Fibroblast of mammary gland (primary cell): ENCODE results near the gene RPSA.
"Not testable (repeated sequence)": the region's sequence is repeated elsewhere in the genome, so short reads cannot be mapped to it uniquely, and the experiment has no call there.

ENCODE experiments used
- DNase-seq: peaks from one replicate; pipeline ENCODE4 v3.0.0-alpha.2; 2010; ENCODE audit warnings: low read depth
- H3K4me3 ChIP-seq: 2 replicates; pipeline ENCODE4 v1.5.1; 2011; ENCODE audit warnings: low read depth, mild to moderate bottlenecking, low read length, moderate library complexity; ENCODE audit not compliant: control insufficient read depth
- CTCF ChIP-seq: conservative IDR thresholded peaks from 2 replicates; pipeline ENCODE4 v1.5.1; 2011; ENCODE audit warnings: low read depth, low read length, inconsistent platforms; ENCODE audit not compliant: control insufficient read depth, insufficient read depth

Gene RPSA

GRCh38 chr3:39406368-39407258, at the start of gene RPSA:
Gene RPSA (plus strand): TSS chr3:39406720. CDS start chr3:39407654, 934 bp downstream.
- TF ChIP-seq CTCF, result no peak
- DNase-seq, result peak; percentile 96
- peak within 1 kb of the TSS; percentile 65 for H3K4me3 ChIP-seq

- no peak for TF ChIP-seq CTCF
- no peak overlapping the region for H3K4me3 ChIP-seq
- no peak for DNase-seq
These were observed 48.2 kb upstream of the RPSA start for GRCh38 chr3:39358333-39358732.

GRCh38 chr3:39361252-39361927, 45.1 kb upstream of the RPSA start:
- H3K4me3 ChIP-seq, result no peak overlapping the region
- TF ChIP-seq CTCF, result no peak
- no peak for DNase-seq

- no peak for TF ChIP-seq CTCF
- DNase-seq, result no peak
These were observed 44.3 kb upstream of the RPSA start for GRCh38 chr3:39362192-39362591.

GRCh38 chr3:39362812-39363211, 43.7 kb upstream of the RPSA start:
- H3K4me3 ChIP-seq, result no peak overlapping the region
- DNase-seq, result no peak
- TF ChIP-seq CTCF, result no peak

More at GRCh38 chr3:39362192-39362591, 44.3 kb upstream of the RPSA start:
- H3K4me3 ChIP-seq, result no peak overlapping the region

GRCh38 chr3:39370450-39370849, 36.1 kb upstream of the RPSA start:
- not testable (repeated sequence) for DNase-seq, H3K4me3 ChIP-seq

GRCh38 chr3:39372833-39373232, 33.7 kb upstream of the RPSA start:
- DNase-seq, result peak; percentile 30
- no peak for TF ChIP-seq CTCF
- no peak overlapping the region for H3K4me3 ChIP-seq
